HL-60 (cell line): ENCODE data around the gene ZNF274.
A peak's percentile ranks its signal among the peaks of the same experiment; 100 is the strongest.

Experiments used
- DNase-seq, 2 experiments: peaks; one replicate each; pipeline ENCODE4 v3.0.0-alpha.2; 2010 to 2020; ENCODE audit warnings: low read depth in 1 of 2, low spot score in 1 of 2
- H3K27ac ChIP-seq: fragments of 250-450 bp; sonication (Bioruptor Pico); replicated peaks from 2 replicates; pipeline ENCODE4 v1.5.1; 2020; ENCODE audit warnings: mild to moderate bottlenecking, moderate library complexity
- H3K27me3 ChIP-seq: fragments of 250-450 bp; sonication (Bioruptor Pico); 2 replicates; pipeline ENCODE4 v1.5.1; 2021; ENCODE audit warnings: mild to moderate bottlenecking, moderate library complexity; ENCODE audit not compliant: insufficient read depth, poor library complexity, severe bottlenecking
- H3K4me3 ChIP-seq: replicated peaks from 2 replicates; pipeline ENCODE4 v1.5.1; 2011; ENCODE audit warnings: mild to moderate bottlenecking, control low read depth, low read length; ENCODE audit not compliant: insufficient read depth
- CTCF ChIP-seq: IDR thresholded peaks from one replicate; pipeline ENCODE4 v1.5.1; 2011; ENCODE audit warnings: low read length, control low read depth, inconsistent platforms; ENCODE audit not compliant: insufficient read depth
- GABPA ChIP-seq: IDR thresholded peaks from 2 replicates; pipeline ENCODE4 v1.6.1; 2012; ENCODE audit warnings: low read depth
- POLR2AphosphoS5 ChIP-seq: IDR thresholded peaks from 2 replicates; pipeline ENCODE4 v1.6.1; 2012; ENCODE audit warnings: low read depth
- SPI1 ChIP-seq: IDR thresholded peaks from 2 replicates; pipeline ENCODE4 v1.6.1; 2012; ENCODE audit warnings: low read depth, mild to moderate bottlenecking, borderline replicate concordance
- TF ChIP-seq, protein P1 (sequence below): IDR thresholded peaks from 2 replicates; pipeline ENCODE4 v1.6.1; 2012; ENCODE audit warnings: low read depth; ENCODE audit not compliant: insufficient replicate concordance

The ZNF274 gene

GRCh38 chr19:58150328-58150921 lies 32.4 kb upstream of the ZNF274 start, which contains the start of gene ZNF329:
TSS of gene ZNF329 (minus strand) at chr19:58150789. CDS start at chr19:58129503, 21,286 bp downstream.
- H3K4me3 ChIP-seq = peak within 1 kb of the TSS; percentile 99
- H3K27ac ChIP-seq = peak within 1 kb of the TSS; percentile 79
- H3K27me3 ChIP-seq = no peaks in the 10 kb centered on the region
- no peak for TF ChIP-seq GABPA
- TF ChIP-seq, protein P1, sequence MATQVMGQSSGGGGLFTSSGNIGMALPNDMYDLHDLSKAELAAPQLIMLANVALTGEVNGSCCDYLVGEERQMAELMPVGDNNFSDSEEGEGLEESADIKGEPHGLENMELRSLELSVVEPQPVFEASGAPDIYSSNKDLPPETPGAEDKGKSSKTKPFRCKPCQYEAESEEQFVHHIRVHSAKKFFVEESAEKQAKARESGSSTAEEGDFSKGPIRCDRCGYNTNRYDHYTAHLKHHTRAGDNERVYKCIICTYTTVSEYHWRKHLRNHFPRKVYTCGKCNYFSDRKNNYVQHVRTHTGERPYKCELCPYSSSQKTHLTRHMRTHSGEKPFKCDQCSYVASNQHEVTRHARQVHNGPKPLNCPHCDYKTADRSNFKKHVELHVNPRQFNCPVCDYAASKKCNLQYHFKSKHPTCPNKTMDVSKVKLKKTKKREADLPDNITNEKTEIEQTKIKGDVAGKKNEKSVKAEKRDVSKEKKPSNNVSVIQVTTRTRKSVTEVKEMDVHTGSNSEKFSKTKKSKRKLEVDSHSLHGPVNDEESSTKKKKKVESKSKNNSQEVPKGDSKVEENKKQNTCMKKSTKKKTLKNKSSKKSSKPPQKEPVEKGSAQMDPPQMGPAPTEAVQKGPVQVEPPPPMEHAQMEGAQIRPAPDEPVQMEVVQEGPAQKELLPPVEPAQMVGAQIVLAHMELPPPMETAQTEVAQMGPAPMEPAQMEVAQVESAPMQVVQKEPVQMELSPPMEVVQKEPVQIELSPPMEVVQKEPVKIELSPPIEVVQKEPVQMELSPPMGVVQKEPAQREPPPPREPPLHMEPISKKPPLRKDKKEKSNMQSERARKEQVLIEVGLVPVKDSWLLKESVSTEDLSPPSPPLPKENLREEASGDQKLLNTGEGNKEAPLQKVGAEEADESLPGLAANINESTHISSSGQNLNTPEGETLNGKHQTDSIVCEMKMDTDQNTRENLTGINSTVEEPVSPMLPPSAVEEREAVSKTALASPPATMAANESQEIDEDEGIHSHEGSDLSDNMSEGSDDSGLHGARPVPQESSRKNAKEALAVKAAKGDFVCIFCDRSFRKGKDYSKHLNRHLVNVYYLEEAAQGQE = no peak
- no peak for TF ChIP-seq CTCF
- TF ChIP-seq POLR2AphosphoS5 = peak; percentile 58; the same call in 1 of the 2 replicates
- TF ChIP-seq SPI1 = no peak
- peak; percentile 64 to 86 for DNase-seq

- Histone ChIP-seq H3K4me3 (no peak overlapping the region), H3K27ac (no peak overlapping the region), H3K27me3 (no peaks in the 10 kb centered on the region)
- no peak for DNase-seq
- TF ChIP-seq GABPA (no peak), POLR2AphosphoS5 (no peak), SPI1 (no peak), CTCF (no peak)
- TF ChIP-seq, protein P1 = no peak
Measured at GRCh38 chr19:58153386-58153785, 29.5 kb upstream of the ZNF274 start.

DNA sequence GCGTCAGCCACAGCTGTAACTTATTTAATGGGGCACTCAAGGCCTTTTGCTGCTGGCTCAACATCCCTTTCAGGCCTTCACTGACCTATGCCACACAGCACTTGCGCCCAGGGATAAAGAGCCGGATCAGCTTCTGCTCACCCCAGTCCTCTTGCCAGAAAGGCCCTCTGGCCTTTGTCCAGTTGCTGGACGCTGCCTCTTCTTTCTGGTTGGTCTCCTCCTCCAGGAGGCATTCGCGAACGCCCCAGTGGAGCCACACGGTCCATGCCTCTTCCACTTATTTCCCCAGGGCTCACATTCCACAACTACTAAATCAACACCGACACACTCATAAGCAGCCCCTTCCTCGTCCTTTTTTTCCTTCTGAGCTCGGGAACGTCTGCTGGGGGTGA lies 28.6 kb upstream of the ZNF274 start:
- peak in 1 of 2 experiments; percentile 20 for DNase-seq
- H3K4me3 ChIP-seq = peak overlapping the region; percentile 93
- no peaks in the 10 kb centered on the region for H3K27me3 ChIP-seq
- H3K27ac ChIP-seq = peak overlapping the region; percentile 78
- no peak for TF ChIP-seq SPI1
- TF ChIP-seq CTCF = no peak
- TF ChIP-seq GABPA = no peak
- TF ChIP-seq, protein P1 = no peak
- no peak for TF ChIP-seq POLR2AphosphoS5
